GM18505 (cell line): ENCODE measurements around the gene TMEM51.

ENCODE experiments used
- ATAC-seq: cut with Tn5 transposase; IDR thresholded peaks from one replicate; pipeline ENCODE4 v1.9.1; 2021; ENCODE audit not compliant: unreplicated experiment
- POLR2A ChIP-seq: IDR thresholded peaks from 4 replicates; pipeline ENCODE4 v1.6.1; 2011; ENCODE audit warnings: borderline replicate concordance; ENCODE audit not compliant: insufficient read depth, insufficient read length; ENCODE audit errors: extremely low read depth

The TMEM51 gene

GRCh38 chr1:15261155-15262002 lies 107.8 kb downstream of the TMEM51 start:
- no peak for TF ChIP-seq POLR2A
- ATAC-seq: no peak

DNA sequence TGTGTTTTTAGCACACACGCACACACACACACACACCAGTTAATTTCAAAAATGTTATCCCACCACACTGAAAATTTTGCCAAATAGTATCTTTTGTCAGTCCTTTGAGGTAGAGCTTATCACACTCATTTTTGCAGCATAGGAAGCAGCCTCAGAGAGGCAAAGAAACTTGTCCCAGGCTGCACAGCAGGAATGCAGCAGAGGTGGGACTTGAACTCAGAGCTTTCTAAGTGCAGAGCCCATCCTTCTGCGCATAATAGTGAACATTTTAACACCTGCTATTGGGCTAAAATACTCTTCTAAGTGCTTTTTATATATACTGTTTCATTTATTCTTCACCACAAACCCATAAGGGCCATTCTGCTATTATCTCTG lies 108.4 kb downstream of the TMEM51 start:
- no peak for TF ChIP-seq POLR2A
- ATAC-seq: no peak

- no peak for ATAC-seq
- TF ChIP-seq POLR2A: no peak
These were observed 109.2 kb downstream of the TMEM51 start for GRCh38 chr1:15262706-15263105.

- no peak for TF ChIP-seq POLR2A
- no peak for ATAC-seq
These were observed 111.2 kb downstream of the TMEM51 start for GRCh38 chr1:15264769-15265168.
